ENCODE measurements around the gene TP63. TPM values are rescaled to one million over a fixed set of nuclear protein-coding genes. Genes with fewer than 3 reads are reported as not detected.
"Not testable (repeated sequence)": the region's sequence is repeated elsewhere in the genome, so short reads cannot be mapped to it uniquely, and the experiment has no call there.

Gene TP63
- total RNA-seq, 3 donors from 2014 or later = 0.54 TPM; not detected in 2

DNA sequence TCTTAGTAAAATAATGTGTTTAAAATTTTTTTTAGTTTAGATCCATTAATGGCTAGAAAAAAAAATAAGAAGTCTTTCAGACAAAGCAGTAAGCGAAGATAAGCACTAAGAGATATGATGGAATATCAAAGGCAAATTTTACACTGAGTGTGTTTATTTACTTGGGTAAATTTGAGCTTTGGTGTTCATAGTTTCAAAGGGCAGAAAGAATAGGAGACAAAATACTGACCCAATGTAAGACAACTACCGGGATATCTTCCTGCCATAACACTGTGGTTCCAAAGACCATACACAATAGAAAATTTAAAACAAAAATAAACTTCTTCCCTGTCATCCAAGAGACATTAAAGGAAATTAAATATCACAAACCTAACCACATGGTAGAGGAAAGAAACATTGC, 25.5 kb upstream of the TP63 start:
- Mint-ChIP-seq H3K9me3 (peaks cover 15% of the 10 kb centered on the region), H3K27me3 (ENCODE audit: low read depth) (no peaks in the 10 kb centered on the region), H3K4me3 (no peak overlapping the region), H3K4me1 (ENCODE audit: low read depth) (no peaks in the 10 kb centered on the region), H3K36me3 (ENCODE audit: insufficient read depth) (no peaks in the 10 kb centered on the region)
- ATAC-seq (no peak), DNase-seq (no peak)

- Mint-ChIP-seq H3K27me3 (ENCODE audit: low read depth) (no peaks in the 10 kb centered on the region), H3K4me1 (ENCODE audit: low read depth) (no peaks in the 10 kb centered on the region), H3K36me3 (ENCODE audit: insufficient read depth) (no peaks in the 10 kb centered on the region), H3K4me3 (no peak overlapping the region), H3K9me3 (peaks cover 15% of the 10 kb centered on the region)
- ATAC-seq = peak; percentile 56 to 57
- no peak for DNase-seq
Measured at GRCh38 chr3:189606774-189607173, 24.4 kb upstream of the TP63 start.

DNA sequence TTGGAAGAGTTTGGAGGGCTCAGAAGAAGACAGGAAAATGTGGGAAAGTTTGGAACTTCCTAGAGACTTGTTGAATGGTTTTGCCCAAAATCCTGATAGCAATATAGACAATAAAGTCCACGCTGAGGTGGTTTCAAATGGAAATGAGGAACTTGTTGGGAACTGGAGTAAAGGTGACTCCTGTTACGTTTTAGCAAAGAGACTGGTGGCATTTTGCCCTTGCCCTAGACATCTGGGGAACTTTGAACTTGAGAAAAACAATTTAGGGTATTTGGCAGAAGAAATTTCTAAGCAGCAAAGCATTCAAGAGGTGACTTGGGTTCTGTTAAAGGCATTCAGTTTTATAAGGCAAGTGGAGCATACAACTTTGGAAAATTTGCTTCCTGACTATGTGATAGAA, 18.5 kb upstream of the TP63 start:
- H3K27me3 Mint-ChIP-seq (ENCODE audit: low read depth); ATAC-seq; DNase-seq; H3K36me3 Mint-ChIP-seq (ENCODE audit: insufficient read depth); H3K4me1 Mint-ChIP-seq (ENCODE audit: low read depth); H3K9me3 Mint-ChIP-seq; H3K4me3 Mint-ChIP-seq: not testable (repeated sequence)

DNA sequence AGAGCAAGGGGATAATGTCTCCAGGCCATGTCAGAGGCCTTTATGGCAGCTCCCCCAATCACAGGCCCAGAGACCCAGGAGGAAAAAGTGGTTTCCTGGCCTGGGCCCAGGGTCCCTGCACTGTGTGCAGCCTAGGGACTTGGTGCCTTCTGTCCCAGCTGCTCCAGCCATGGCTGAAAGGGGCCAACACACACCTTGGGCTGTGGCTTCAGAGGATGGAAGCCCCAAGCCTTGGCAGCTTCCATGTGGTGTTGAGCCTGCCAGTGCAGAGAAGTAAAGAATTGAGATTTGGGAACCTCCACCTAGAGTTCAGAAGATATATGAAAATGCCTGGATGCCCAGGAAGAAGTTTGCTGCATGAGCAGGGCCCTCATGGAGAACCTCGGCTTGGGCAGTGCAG, 18.1 kb upstream of the TP63 start:
- peaks cover 1% of the 10 kb centered on the region for H3K4me1 Mint-ChIP-seq (ENCODE audit: low read depth)
- H3K36me3 Mint-ChIP-seq (ENCODE audit: insufficient read depth) = no peaks in the 10 kb centered on the region
- ATAC-seq = no peak
- DNase-seq = no peak
- H3K27me3 Mint-ChIP-seq (ENCODE audit: low read depth) = no peaks in the 10 kb centered on the region
- H3K4me3 Mint-ChIP-seq = no peak overlapping the region
- peaks cover 7% of the 10 kb centered on the region for H3K9me3 Mint-ChIP-seq

DNA sequence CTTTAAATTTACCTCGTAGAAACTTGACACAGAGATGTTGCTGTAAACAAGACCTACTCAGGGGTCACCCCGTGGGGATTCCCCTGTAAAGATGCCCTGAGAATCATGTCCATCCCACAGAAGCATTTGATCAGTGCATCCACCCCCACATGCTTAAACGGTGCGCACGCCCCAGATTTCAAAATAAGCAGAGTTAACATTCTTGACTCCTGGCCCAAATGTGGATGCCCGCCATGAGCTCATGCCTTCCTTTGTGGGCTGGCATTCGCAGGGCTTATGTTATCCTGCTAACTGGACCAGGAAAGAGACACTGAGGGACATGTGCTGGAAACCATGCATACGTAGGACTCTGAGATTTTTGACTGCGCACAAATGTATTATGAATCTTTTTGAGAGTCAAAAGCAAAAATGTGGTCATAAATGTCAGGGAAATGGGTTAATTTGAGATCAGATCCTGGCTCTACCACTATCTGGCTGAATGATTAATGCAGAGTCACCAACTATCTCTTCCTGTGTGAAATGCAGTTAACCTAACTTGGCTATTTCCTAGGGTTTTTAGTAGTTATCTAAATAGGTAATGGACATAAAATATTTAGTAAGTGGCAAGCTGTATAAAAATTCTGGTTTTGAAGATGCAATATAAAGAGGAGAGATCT, 9.1 kb upstream of the TP63 start:
- ATAC-seq = peak in 1 of 2 donors; percentile 35

DNA sequence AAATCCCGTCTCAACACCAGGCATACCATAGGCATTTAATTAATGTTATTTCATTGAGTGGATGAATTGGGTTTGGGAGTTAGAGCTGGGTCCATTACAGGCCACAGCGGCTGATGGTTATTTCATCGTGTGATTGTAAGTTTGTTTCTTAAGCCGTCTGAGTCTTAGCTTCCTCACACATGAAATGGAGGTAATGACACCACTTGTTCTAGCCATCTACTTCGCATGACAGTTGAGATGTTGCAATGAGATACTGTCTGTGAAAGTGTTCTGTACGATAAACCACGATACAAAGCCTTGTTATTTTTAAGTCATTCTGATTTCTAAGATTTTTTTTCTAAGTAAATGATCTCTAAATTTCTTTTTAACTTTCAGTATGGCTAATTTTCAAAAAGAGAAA, 8.6 kb upstream of the TP63 start:
- DNase-seq (no peak), ATAC-seq (no peak)
- no peak overlapping the region for H3K4me3 Mint-ChIP-seq
- H3K9me3 Mint-ChIP-seq = no peaks in the 10 kb centered on the region
- H3K36me3 Mint-ChIP-seq (ENCODE audit: insufficient read depth) = no peaks in the 10 kb centered on the region
- no peaks in the 10 kb centered on the region for H3K27me3 Mint-ChIP-seq (ENCODE audit: low read depth)
- peaks cover 3% of the 10 kb centered on the region for H3K4me1 Mint-ChIP-seq (ENCODE audit: low read depth)

More for the DNA sequence above, 9.1 kb upstream of the TP63 start:
- H3K4me3 Mint-ChIP-seq = no peak overlapping the region
- no peaks in the 10 kb centered on the region for H3K27me3 Mint-ChIP-seq (ENCODE audit: low read depth)
- no peak for DNase-seq
- H3K9me3 Mint-ChIP-seq = no peaks in the 10 kb centered on the region
- H3K4me1 Mint-ChIP-seq (ENCODE audit: low read depth) = peaks cover 3% of the 10 kb centered on the region
- H3K36me3 Mint-ChIP-seq (ENCODE audit: insufficient read depth) = no peaks in the 10 kb centered on the region

DNA sequence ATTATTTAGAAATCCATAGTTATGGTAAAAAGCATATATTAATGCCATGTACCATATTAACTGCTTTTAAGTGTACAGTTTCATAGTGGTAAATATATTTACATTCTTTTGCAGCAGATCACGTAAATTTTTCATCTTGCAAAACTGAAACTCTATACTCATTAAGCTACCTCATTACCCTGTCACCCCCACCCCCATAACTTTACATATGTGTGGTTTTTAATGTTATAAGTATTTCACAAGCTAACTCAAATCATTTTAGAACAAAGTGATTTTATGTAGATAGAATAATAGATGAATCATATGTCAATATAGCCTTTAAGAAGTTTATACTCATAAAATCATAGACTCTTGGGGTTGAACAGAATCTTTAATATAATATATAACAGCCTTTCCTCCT, 7.1 kb upstream of the TP63 start:
- Mint-ChIP-seq H3K4me1 (ENCODE audit: low read depth) (peaks cover 3% of the 10 kb centered on the region), H3K9me3 (no peaks in the 10 kb centered on the region), H3K4me3 (no peak overlapping the region), H3K36me3 (ENCODE audit: insufficient read depth) (no peaks in the 10 kb centered on the region), H3K27me3 (ENCODE audit: low read depth) (no peaks in the 10 kb centered on the region)
- ATAC-seq = peak in 1 of 2 donors; percentile 52
- DNase-seq = no peak

DNA sequence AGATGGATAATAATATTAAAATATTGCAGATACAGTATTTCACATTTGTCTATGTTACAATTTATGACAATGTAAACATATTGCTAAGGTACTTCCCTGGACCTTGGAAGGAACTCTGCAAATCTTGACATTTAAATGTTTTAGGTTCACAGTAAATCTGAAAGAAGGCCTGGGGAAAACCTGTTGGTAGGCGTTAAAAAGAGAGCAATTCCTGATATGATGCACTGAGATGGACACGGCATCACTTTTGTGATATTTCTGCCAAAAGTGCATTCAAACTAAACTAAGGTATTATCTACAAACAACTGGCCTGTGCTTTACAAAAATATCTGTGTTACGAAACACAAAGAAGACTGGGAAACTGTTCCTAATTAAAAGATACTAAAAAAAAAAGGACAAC, 6.1 kb upstream of the TP63 start:
- Mint-ChIP-seq H3K9me3 (no peaks in the 10 kb centered on the region), H3K4me1 (ENCODE audit: low read depth) (peaks cover 6% of the 10 kb centered on the region), H3K27me3 (ENCODE audit: low read depth) (no peaks in the 10 kb centered on the region), H3K4me3 (no peak overlapping the region), H3K36me3 (ENCODE audit: insufficient read depth) (no peaks in the 10 kb centered on the region)
- no peak for DNase-seq
- no peak for ATAC-seq

DNA sequence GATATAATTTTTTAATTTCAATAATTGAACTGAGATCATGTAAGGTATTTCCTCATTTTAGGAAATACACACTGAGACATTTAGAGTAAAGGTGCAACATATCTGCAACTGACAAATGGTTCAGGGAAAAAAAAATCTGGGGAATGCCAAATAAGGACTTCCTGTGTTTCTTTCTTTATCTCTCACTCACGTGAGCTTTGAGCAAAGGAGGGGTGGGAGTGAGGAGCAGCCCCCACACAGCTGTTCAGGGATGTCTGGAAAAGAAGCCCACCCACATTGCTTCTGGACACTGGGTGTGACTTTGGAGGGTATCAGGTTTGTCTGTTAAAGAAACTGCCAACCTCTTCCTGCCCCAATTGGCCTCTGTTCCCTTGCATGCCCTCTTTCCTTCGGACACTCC, 5.6 kb upstream of the TP63 start:
- Mint-ChIP-seq H3K4me3 (no peak overlapping the region), H3K9me3 (no peaks in the 10 kb centered on the region), H3K36me3 (ENCODE audit: insufficient read depth) (no peaks in the 10 kb centered on the region), H3K4me1 (ENCODE audit: low read depth) (peaks cover 9% of the 10 kb centered on the region), H3K27me3 (ENCODE audit: low read depth) (no peaks in the 10 kb centered on the region)
- ATAC-seq (no peak), DNase-seq (no peak)

GRCh38 chr3:189626286-189626685, 4.9 kb upstream of the TP63 start:
- no peak for DNase-seq
- peaks cover 14% of the 10 kb centered on the region for H3K4me1 Mint-ChIP-seq (ENCODE audit: low read depth)
- no peaks in the 10 kb centered on the region for H3K9me3 Mint-ChIP-seq
- no peaks in the 10 kb centered on the region for H3K27me3 Mint-ChIP-seq (ENCODE audit: low read depth)
- no peak overlapping the region for H3K4me3 Mint-ChIP-seq
- no peak for ATAC-seq
- no peaks in the 10 kb centered on the region for H3K36me3 Mint-ChIP-seq (ENCODE audit: insufficient read depth)

GRCh38 chr3:189629803-189630455, 1.3 kb upstream of the TP63 start:
- Mint-ChIP-seq H3K27me3 (ENCODE audit: low read depth) (no peaks in the 10 kb centered on the region), H3K9me3 (no peaks in the 10 kb centered on the region), H3K4me1 (ENCODE audit: low read depth) (peaks cover 17% of the 10 kb centered on the region), H3K36me3 (ENCODE audit: insufficient read depth) (no peaks in the 10 kb centered on the region), H3K4me3 (no peak overlapping the region)
- ATAC-seq (no peak), DNase-seq (no peak)

GRCh38 chr3:189630767-189631372, 319 bp upstream of the TP63 start:
- Mint-ChIP-seq H3K27me3 (ENCODE audit: low read depth) (no peaks in the 10 kb centered on the region), H3K4me3 (peak overlapping the region; percentile 49), H3K4me1 (ENCODE audit: low read depth) (peaks cover 17% of the 10 kb centered on the region), H3K36me3 (ENCODE audit: insufficient read depth) (no peaks in the 10 kb centered on the region), H3K9me3 (no peaks in the 10 kb centered on the region)
- ATAC-seq = no peak
- no peak for DNase-seq

- ATAC-seq (no peak), DNase-seq (no peak)
- Mint-ChIP-seq H3K9me3 (no peaks in the 10 kb centered on the region), H3K36me3 (ENCODE audit: insufficient read depth) (no peaks in the 10 kb centered on the region), H3K4me3 (no peak overlapping the region), H3K4me1 (ENCODE audit: low read depth) (peaks cover 17% of the 10 kb centered on the region), H3K27me3 (ENCODE audit: low read depth) (no peaks in the 10 kb centered on the region)
Measured at GRCh38 chr3:189631409-189631808, 220 bp downstream of the TP63 start.

- Mint-ChIP-seq H3K9me3 (no peaks in the 10 kb centered on the region), H3K36me3 (ENCODE audit: insufficient read depth) (no peaks in the 10 kb centered on the region), H3K4me1 (ENCODE audit: low read depth) (peaks cover 17% of the 10 kb centered on the region), H3K4me3 (peak overlapping the region; percentile 11), H3K27me3 (ENCODE audit: low read depth) (no peaks in the 10 kb centered on the region)
- no peak for ATAC-seq
- DNase-seq = no peak
Measured at GRCh38 chr3:189632242-189632641, 1.1 kb downstream of the TP63 start.

DNA sequence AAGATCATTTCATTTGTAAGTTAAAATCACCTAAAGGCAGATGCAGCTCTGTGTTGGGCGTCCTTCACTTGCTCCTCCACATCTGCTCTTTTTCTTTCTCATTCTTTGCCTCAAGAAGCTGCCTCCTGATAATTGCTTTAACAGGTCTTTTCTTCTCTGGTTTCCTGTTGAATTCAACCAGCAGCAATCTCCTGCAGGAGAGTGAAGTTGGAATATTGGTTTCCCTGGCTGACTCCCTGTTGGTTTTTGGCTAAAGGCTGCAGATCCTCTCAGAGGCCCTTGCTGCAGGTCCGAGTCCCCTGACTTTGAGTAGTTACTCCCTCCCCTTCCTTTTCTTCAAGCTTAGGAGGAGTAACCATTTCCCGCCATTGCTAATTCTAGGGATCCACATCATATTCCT, 4.2 kb downstream of the TP63 start:
- DNase-seq (no peak), ATAC-seq (no peak)
- H3K4me1 Mint-ChIP-seq (ENCODE audit: low read depth) = peaks cover 11% of the 10 kb centered on the region
- H3K4me3 Mint-ChIP-seq = no peak overlapping the region
- no peaks in the 10 kb centered on the region for H3K9me3 Mint-ChIP-seq
- no peaks in the 10 kb centered on the region for H3K27me3 Mint-ChIP-seq (ENCODE audit: low read depth)
- H3K36me3 Mint-ChIP-seq (ENCODE audit: insufficient read depth) = no peaks in the 10 kb centered on the region

All from activated T-cell treated with anti-CD3 and anti-CD28 coated beads, Interleukin-2, amount 50 U/mL, for 4 hours (primary cell).